SU-DHL-6 (cell line): Measurements from ENCODE around the gene CMSS1.

Experiments used
- H2AFZ ChIP-seq: fragments of 200-600 bp; sonication (generic); 2 replicates; pipeline ENCODE4 v1.6.1; 2014; ENCODE audit warnings: low read depth, mild to moderate bottlenecking, moderate library complexity, mixed read lengths, antibody characterized with exemption, low read length; ENCODE audit not compliant: severe bottlenecking
- H3F3A ChIP-seq: fragments of 200-600 bp; shearing (Covaris generic); 2 replicates; pipeline ENCODE4 v1.6.0; 2016; ENCODE audit warnings: antibody characterized with exemption, mild to moderate bottlenecking; ENCODE audit not compliant: insufficient read depth
- H3K27ac ChIP-seq: fragments of 200-600 bp; sonication (generic); 2 replicates; pipeline ENCODE4 v1.5.1; 2016; ENCODE audit warnings: low read depth, mild to moderate bottlenecking, low read length, moderate library complexity, mixed read lengths
- H3K27me3 ChIP-seq: fragments of 200-600 bp; sonication (generic), shearing (Covaris generic); 2 replicates; pipeline ENCODE4 v1.6.0; 2014; ENCODE audit warnings: mild to moderate bottlenecking, low read length
- H3K36me3 ChIP-seq: fragments of 200-600 bp; sonication (generic); 2 replicates; pipeline ENCODE4 v1.6.1; 2014; ENCODE audit warnings: mild to moderate bottlenecking, low read length, mixed read lengths
- H3K4me2 ChIP-seq: fragments of 300-600, 200-600 bp; shearing (Covaris generic), sonication (generic); 2 replicates; pipeline ENCODE4 v1.6.0; 2014; ENCODE audit warnings: low read length, low read depth, mild to moderate bottlenecking; ENCODE audit not compliant: poor library complexity, severe bottlenecking
- H3K4me3 ChIP-seq: fragments of 200-600 bp; sonication (generic); 2 replicates; pipeline ENCODE4 v1.5.1; 2014; ENCODE audit warnings: antibody characterized with exemption, low read length, mild to moderate bottlenecking, mixed read lengths; ENCODE audit not compliant: insufficient read depth, poor library complexity, severe bottlenecking
- H3K79me2 ChIP-seq: fragments of 200-600 bp; sonication (generic); 2 replicates; pipeline ENCODE4 v1.6.1; 2014; ENCODE audit warnings: mild to moderate bottlenecking, low read length, moderate library complexity; ENCODE audit not compliant: insufficient read depth
- H3K9ac ChIP-seq: fragments of 200-600 bp; sonication (generic); 2 replicates; pipeline ENCODE4 v1.7.0; 2014; ENCODE audit warnings: mild to moderate bottlenecking, low read length
- H3K9me2 ChIP-seq: fragments of 200-600 bp; sonication (generic); replicated peaks from 2 replicates; pipeline ENCODE4 v1.6.1; 2014; ENCODE audit warnings: low read length; ENCODE audit not compliant: insufficient read depth
- H3K9me3 ChIP-seq: fragments of 200-600 bp; sonication (generic); 2 replicates; pipeline ENCODE4 v1.6.1; 2014; ENCODE audit warnings: low read length, mixed read lengths; ENCODE audit not compliant: insufficient read depth
- H4K20me1 ChIP-seq: fragments of 200-600 bp; sonication (generic); 2 replicates; pipeline ENCODE4 v1.6.1; 2014; ENCODE audit warnings: low read depth, mild to moderate bottlenecking, antibody characterized with exemption, low read length, moderate library complexity, mixed read lengths
- CTCF ChIP-seq: fragments of 200-600 bp; sonication (generic); IDR thresholded peaks from one replicate; pipeline ENCODE4 v1.5.1; 2017; ENCODE audit warnings: antibody characterized with exemption, mild to moderate bottlenecking, low read length, moderate library complexity; ENCODE audit not compliant: insufficient read depth, poor library complexity, severe bottlenecking
- EZH2phosphoT487 ChIP-seq: fragments of 200-600 bp; sonication (generic), shearing (Covaris generic); conservative IDR thresholded peaks from 2 replicates; pipeline ENCODE4 v1.6.1; 2018; ENCODE audit warnings: mild to moderate bottlenecking, antibody characterized with exemption, low read length, moderate library complexity, mixed read lengths

The CMSS1 gene

GRCh38 chr3:99974989-99975388 is 157.3 kb downstream of the CMSS1 start:
- Histone ChIP-seq H3K4me2 (no peak overlapping the region), H2AFZ (no peak overlapping the region), H3K27ac (no peak overlapping the region), H3F3A (0 out of 2 replicates have a peak, but pooled peaks cover 4% of the 10 kb centered on the region), H3K79me2 (peaks cover 7% of the 10 kb centered on the region; the same call in 1 of the 2 replicates), H4K20me1 (no peaks in the 10 kb centered on the region), H3K4me3 (no peak overlapping the region), H3K36me3 (no peaks in the 10 kb centered on the region), H3K9me2 (no peaks in the 10 kb centered on the region), H3K27me3 (no peaks in the 10 kb centered on the region), H3K9ac (no peak overlapping the region), H3K9me3 (no peaks in the 10 kb centered on the region)
- no peak for TF ChIP-seq CTCF
- TF ChIP-seq EZH2phosphoT487: no peak

GRCh38 chr3:99976584-99976983 is 158.9 kb downstream of the CMSS1 start:
- Histone ChIP-seq H3K79me2 (peaks cover 7% of the 10 kb centered on the region; the same call in 1 of the 2 replicates), H4K20me1 (no peaks in the 10 kb centered on the region), H3K9me3 (no peaks in the 10 kb centered on the region), H3K27ac (no peak overlapping the region), H3K36me3 (no peaks in the 10 kb centered on the region), H3K9me2 (no peaks in the 10 kb centered on the region), H2AFZ (no peak overlapping the region), H3F3A (0 out of 2 replicates have a peak, but pooled peaks cover 4% of the 10 kb centered on the region), H3K4me2 (no peak overlapping the region), H3K27me3 (no peaks in the 10 kb centered on the region), H3K9ac (no peak overlapping the region), H3K4me3 (no peak overlapping the region)
- no peak for TF ChIP-seq CTCF
- no peak for TF ChIP-seq EZH2phosphoT487

- TF ChIP-seq CTCF: no peak
- TF ChIP-seq EZH2phosphoT487: no peak
- H2AFZ ChIP-seq: no peak overlapping the region
- no peaks in the 10 kb centered on the region for H3K9me3 ChIP-seq
- H3K4me2 ChIP-seq: no peak overlapping the region
- H3K79me2 ChIP-seq: peaks cover 7% of the 10 kb centered on the region; the same call in 1 of the 2 replicates
- H3K36me3 ChIP-seq: no peaks in the 10 kb centered on the region
- H3K9ac ChIP-seq: no peak overlapping the region
- H3K27ac ChIP-seq: no peak overlapping the region
- no peaks in the 10 kb centered on the region for H3K27me3 ChIP-seq
- no peaks in the 10 kb centered on the region for H3K9me2 ChIP-seq
- H3K4me3 ChIP-seq: no peak overlapping the region
- 0 out of 2 replicates have a peak, but pooled peaks cover 4% of the 10 kb centered on the region for H3F3A ChIP-seq
- no peaks in the 10 kb centered on the region for H4K20me1 ChIP-seq
Observed at GRCh38 chr3:99978221-99978620, 160.6 kb downstream of the CMSS1 start.
